GM20431 (cell line): ENCODE measurements around the gene ITGB1.
"Not testable (repeated sequence)": the region's sequence is repeated elsewhere in the genome, so short reads cannot be mapped to it uniquely, and the experiment has no call there.

Experiments
- in situ Hi-C: fragments of 300-500 bp; cut with MseI, MboI; formaldehyde crosslinking; loops from one replicate; pipeline ENCODE4 v1.15.0; 2020; ENCODE audit warnings: low sequenced_read_pairs; ENCODE audit not compliant: unreplicated experiment

Gene ITGB1

DNA sequence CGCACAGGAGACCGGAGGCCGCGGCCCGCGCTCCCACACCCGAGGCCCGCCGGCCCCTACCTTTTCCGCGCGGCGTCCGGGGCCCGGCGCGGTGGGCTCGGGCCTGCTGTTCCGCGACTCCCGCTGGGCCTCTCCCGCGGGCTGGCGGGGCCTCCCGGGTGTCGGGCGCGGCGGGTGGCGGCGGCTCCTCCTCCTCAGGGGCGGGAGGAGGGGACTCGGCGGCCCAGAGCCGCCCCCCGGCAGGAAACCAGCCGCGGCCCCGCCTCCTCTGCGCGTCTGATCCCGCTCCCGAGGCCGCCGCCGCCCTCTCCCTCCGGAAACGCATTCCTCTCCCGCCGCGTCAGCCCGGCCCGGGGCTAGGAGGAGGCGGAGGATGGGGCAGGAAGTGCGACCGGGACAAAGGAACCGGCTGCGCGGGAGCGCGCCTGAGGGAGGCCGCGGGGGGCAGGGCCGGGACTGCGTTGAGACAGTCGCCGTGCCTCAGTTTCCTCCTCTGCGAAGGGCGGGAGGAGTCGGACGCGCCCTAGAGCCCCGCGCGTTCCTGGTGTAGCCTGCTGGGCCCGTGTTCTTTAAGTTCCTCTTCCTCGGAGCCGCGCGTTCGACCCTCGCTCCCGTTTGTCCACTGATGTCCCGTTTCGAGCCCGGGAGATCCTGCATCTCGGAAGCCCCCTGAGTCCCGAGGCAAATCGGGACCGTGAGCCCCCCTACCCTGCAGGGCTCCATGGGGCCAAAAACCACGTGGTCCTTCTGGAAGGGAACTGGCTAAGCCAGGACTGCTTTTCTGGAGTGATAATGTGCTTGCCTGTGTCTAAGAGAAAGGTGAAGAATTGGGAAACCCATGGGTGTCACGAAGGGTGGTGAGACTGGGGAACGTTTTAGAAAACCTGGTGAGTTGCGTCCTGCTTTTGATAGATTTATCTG is at the start of gene ITGB1:
Gene ITGB1, minus strand, starts transcription at position 146 of the 921 bp plus-strand sequence. CDS start 22,672 bp downstream, outside the sequence.
- in situ Hi-C loops = no loop called here

DNA sequence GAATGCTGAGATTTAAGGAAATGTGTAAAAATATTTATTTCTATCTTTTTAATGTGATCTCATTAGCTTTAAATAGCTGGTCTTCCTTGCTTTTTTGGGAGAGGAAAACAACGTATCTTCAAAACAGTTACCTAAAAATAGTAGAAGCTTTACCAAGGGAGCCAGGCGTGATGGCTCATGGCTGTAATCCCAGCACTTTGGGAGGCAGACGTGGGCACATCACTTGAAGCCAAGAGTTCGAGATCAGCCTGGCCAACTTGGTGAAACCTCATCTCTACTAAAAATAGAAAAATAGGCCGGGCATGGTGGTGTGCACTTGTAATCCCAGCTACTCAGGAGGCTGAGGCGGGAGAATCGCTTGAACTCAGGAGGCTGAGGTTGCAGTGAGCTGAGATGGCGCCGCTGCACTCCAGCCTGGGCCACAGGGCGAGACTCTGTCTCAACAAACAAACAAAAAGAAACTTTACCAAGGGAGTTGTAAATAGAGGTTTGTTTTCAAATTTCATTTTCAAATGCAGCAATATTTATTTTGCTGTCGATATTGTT is 48.4 kb upstream of the ITGB1 start:
- in situ Hi-C loops = loop anchor here (25.0 kb wide), 1 partner anchor 219 kb away; no protein-coding TSS in a partner anchor

DNA sequence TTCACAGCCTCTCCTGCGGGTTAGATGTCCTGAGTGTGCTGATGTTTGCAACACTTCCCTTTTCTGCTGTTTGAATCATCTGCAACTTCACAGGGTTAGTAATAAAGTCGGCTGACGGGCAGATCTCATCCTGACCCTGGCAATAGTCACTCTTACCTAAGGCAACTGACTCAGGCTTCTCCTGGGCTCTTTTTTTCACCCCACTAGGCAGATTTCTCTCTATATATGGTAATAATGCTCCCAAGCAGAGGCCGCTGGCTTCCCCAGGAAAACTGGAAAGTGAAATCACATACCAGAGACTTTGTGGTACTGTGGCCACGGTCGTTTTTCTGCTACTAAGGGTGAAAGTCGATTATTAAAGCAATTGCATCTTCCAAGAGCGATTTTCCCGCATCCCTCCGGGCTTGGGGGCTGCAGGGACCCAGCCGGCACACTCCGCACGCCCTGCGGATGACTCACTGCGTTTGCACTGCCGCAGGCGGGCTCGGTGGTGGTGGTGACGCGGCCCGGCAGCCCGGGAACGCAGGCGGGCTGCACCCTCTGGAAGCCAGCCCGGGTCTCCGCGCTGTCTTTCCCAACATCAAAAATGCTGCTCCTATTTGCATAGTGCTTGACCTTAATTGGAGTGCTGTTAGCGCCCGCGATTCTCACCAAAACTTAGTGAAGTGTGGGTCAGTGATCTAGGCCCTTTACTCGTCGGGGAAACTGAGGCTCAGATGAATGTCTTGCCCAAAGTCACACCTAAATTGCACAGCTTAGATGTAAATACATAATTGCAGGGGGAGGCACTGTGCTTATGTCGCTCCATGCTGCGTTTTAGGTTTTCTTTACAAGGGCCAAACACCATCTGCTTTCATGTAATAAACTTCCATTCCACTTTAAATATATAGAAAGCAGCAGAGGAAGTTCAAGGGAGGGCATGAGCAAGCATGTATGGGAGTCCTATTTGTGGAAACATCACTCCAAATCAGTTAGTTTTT is 47.6 kb upstream of the ITGB1 start:
- in situ Hi-C loops = loop anchor here (25.0 kb wide), 1 partner anchor 218 kb away; no protein-coding TSS in a partner anchor

DNA sequence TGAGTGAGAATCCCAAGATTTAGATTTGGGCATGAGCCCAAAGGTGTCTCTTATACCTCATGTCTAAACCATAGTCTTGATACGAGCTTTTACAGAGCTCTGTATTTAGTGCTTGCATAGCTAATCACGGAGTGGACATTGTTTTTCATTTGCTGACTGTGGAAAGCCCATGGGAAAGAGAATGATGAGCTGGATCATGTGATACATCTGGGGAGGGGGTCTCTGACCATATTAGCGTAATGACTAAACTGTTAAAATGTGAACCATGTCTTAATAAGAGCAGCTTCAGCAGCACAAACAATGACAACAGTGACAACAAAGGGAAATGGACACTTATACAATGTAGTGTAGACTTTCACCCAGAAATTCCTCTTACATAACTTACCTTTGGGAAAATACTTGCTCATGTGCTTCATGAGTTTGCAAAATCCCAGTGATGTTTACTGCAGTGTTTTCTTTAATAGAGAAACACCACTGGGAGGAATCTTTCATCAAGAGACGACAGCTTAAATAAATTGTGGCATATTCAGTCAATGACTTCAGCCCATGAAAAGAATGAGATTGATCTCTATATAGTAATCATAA is 44.0 kb upstream of the ITGB1 start:
- in situ Hi-C loops = loop anchor here (25.0 kb wide), 1 partner anchor 215 kb away; no protein-coding TSS in a partner anchor

DNA sequence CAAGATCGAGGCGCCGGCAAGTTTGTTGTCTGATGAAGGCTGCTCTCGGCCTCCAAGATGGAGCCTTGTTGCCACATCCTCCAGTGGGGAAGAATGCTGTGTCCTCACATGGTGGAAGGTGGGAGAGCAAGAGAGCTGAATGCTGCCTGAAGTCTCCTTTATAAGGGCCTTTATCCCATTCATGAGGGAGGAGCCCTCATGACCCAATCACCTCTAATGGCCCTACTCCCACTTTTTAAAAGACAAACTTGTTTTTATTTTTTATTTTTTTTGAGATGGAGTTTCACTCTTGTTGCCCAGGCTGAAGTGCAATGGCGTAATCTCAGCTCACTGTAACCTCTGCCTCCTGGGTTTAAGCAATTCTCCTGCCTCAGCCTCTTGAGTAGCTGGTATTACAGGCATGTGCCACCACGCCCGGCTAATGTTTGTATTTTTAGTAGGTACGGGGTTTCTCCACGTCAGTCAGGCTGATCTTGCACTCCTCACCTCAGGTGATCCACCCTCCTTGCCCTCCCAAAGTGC is 40.1 kb upstream of the ITGB1 start:
- in situ Hi-C loops = not testable (repeated sequence)

DNA sequence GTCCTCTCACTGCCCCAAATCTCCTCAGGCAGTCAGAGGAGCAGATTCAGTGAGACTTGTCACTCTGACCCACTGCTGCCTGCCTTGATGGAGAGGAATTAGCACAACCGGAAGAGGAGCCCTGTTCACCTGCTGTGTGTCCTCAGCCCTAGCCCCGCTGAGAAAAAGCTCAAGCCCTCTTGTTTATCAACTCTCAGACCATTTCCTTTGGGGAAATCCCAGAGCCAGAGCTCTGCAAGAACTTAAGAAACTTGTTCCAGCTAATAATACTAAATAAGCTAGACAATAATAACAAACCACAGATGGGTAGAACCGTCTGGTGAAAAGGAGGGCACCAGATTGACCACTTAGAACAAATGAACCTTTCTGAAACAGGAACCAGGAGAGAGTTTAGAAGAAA is 37.7 kb upstream of the ITGB1 start:
- in situ Hi-C loops = no loop called here

DNA sequence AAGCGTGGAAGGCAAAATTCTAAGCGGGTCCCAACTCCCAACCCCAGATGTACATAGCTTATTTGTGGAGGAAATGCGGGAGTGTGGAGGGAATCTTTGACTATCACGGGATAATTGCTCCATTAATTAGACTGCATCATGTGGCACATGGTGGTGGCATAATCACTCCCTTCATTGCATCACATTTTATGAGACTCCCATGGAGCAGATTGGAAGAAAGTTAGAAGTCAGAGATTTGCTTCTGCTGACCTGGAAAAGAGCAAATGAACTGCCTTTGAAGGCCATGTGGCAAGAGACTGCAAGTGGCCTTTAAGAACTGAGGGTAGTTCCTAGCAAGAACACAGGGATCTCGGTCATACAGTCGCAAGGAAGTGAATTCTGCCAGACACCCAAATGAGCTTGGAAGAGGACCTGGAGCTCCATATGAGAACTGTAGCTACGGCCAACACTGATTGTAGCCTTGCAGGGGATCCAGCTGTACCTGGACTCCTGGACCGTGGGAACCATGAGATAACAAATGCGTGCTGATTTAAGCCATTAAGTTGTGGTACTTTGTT is 37.1 kb upstream of the ITGB1 start:
- in situ Hi-C loops = no loop called here

DNA sequence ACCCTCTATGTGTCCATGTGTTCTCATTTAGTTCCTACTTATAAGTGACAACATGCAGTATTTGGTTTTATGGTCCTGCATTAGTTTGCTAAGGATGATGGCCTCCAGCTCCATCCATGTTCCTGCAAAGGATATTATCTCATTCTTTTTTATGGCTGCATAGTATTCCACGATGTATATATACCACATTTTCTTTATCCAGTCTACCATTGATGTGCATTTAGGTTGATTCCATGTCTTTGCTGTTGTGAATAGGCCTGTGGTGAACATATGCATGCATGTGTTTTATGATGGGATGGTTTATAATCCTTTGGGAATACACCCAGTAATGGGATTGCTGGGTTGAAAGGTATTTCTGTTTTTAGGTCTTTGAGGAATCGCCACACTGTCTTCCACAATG is 36.6 kb upstream of the ITGB1 start:
- in situ Hi-C loops = not testable (repeated sequence)

DNA sequence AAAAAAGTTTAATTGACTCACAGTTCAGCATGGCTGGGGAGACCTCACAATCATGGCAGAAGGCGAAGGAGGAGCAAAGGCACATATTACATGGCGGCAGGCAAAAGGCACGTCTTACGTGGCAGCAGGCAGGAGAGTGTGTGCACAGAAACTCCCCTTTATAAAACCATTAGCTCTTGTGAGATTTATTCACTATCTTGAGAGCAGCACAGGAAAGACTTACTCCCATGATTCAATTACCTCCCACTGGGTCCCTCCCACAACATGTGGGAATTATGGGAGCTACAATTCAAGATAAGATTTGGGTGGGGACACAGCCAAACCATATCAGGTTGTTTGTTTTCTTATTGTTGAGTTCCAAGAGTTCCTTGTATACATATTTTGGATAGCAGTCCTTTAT is 34.3 kb upstream of the ITGB1 start:
- in situ Hi-C loops = not testable (repeated sequence)

DNA sequence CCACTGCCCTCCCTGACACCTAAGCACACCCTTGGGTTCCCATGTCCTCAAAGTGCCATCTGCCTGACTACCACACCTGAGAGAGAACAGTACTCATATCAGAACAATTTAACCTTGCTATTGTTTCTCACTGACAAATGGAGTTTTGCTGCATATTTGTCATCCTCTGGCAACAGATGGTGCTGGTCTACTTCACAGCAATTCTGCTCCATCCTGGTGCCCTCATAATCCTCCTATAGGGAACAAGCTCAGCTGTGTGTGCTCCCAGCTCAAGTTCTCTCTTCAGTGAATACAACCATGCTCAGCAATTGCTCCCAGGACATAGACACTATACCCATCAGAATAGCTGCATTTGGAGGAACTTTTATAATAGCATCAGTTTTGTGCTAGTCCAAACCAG is 32.8 kb upstream of the ITGB1 start:
- in situ Hi-C loops = no loop called here

DNA sequence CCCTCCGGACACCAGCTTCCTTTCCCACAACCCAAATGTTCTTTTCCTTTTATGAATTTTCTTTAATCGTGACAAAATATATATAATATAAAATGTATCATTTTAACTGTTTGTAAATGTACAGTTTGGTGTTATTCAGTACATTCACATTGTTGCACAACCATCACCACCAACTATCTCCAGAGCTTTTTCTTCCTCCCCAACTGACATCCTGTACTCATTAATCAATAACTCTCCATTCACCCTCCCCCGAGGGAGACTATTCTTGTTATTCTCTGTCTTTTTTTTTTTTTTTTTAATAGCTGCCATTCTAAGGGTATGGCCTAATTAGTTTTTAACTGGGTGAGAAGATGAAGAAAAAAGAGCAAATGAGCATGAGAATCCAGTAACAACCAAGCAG is 30.6 kb upstream of the ITGB1 start:
- in situ Hi-C loops = no loop called here

DNA sequence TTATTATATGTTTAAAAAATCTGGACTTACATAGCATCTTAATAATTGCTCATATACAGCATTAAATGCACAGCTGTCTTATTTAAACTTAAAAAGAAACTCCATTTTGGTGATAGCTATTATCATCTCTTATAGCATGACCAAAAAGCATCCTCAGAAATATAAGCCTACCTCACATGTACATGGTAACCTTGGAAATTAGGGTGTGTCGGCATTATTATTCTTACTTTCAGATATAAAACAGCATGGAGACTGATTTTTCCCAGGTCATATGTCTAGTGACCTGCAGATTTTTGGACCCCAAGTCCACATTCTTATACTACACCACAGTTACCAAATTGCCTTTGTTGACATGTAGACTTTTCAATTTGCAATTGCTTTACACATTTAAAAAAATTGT is 29.1 kb upstream of the ITGB1 start:
- in situ Hi-C loops = no loop called here

DNA sequence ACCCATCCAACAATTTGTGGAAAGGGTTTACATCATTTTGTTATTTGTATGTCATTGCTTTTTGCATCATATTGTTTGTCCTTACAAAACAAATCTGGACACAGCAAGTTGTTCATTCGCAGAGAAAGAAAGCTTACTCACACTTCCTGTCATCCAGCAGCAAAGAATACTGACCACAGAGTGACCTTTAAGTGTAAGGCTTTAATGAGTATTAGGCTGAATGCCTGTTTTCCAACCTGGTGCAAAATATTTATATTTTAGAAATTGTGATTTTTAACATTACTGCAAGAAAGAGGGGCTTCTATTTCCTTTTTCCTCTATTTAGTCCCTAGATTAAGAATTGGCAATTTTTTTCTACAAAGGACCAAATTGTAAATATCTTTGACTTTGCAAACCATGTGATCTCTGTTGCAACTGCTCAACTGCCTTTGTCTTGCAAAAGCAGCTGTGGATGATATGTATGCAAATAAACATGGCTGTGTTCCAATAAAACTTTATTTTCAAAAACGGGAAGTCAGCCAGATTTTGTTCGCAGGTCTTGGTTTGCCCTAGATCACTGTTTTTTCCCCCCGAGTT is 27.8 kb upstream of the ITGB1 start:
- in situ Hi-C loops = no loop called here

DNA sequence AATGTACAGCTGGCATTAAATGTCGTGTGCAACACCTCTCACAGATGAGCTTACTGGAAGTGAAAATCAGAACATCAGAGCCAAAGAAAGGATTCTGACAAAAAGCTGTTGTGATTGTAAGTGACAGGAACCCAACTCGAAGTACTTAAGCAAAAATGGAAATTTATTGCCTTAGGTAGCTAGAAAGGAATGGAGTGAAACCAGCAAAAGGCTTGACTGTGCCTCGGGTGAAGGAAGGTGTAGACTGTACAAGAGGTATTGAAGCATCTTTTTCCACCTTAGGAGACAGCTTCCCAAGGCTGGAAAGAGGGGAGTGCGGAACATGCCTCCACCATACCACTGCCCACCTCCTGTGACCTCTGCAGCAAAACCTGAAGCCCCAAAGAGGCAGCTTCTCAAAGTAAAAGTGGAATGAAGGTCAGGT is 27.3 kb upstream of the ITGB1 start:
- in situ Hi-C loops = no loop called here

DNA sequence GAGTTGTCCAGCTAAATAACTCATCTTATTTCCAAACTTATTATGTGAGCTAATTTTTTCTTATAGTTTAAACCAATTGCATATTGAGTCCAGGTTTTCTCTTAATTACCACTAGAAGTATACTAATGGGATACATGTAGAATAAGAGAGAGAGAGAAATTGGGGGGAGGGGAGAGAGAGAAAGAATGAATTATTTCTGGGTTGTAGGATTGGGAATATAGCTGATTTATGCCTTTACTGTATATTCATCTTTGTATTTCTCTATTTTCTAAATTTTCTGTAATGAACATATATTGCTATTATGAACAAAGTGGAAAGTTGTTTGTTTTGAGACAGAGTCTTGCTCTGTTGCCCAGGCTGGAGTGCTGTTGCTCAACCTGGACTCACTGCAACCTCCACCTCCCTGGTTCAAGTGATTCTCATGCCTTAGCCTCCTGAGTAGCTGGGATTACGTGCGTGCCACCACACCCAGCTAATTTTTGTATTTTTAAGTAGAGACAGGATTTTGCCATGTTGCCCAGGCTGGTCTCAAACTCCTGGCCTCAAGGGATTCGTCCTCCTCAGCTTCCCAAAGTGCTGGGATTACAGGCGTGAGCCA is 26.1 kb upstream of the ITGB1 start:
- in situ Hi-C loops = no loop called here

DNA sequence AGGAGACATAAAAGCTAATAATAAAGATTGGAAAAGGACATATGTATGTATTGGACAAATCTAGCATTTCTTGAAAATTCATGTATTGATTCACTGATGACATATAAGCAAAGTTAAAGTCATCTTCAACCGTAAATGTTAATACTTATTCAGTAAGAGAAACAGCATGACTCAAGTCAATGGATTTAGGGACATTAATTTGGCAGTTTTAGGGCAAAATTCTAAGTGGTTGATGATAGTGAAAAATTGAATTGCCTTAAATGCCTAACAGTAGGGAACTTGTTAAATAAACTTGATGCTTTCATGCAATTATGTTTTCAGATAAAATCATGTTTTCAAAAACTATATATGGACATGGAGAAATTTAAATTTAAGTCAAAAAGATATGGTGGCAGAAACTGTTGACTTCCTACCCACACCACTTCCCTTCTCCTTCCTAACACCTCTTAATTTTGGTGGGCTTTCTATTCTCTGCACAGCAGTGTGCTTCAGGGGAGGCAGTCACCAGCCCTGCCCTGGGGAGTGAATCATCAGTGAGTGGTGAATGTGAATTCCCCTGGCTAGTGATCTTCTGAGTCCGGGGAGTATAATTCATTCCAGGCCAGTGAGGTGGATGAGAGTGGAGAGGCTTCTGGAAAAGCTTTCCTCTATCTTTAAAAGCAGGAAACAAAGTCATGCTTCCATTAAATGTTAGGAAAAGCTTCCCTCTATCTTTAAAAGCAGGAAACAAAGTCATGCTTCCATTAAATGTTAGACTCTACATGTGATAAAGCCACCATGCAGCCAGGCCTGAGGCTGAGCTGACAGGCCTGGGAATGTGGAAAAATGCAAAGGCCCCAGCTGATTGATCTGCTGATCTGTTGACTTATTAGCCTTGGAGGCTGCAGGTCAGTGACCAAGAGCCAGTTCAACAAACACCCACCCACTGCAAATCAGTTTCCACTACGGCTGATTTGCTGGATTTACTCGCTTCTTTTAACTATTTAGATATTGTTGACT is 25.2 kb upstream of the ITGB1 start:
- in situ Hi-C loops = no loop called here

DNA sequence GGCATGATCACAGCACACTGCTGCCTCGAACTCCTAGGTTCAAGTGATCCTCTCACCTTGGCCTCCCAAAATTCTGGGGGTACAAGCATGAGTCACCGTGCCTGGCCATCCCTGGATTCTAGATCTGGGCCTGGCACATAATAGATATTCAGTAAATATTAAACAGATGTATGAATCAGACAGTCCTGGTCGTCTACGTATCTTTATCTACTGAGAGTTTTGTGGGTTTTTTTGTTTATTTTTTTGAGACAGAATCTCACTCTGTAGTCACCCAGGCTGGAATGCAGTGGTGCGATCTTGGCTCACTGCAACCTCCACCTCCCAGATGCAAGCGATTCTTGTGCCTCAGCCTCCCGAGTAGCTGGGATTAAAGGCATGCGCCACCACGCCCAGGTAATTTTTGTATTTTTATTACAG is 24.3 kb upstream of the ITGB1 start:
- in situ Hi-C loops = no loop called here
